Loucy (cell line): Measurements from ENCODE around the gene NTF4.

Source experiments
- H2AFZ ChIP-seq: fragments of 200-600 bp; sonication (generic); 2 replicates; pipeline ENCODE4 v1.6.0; 2016; ENCODE audit warnings: antibody characterized with exemption, mild to moderate bottlenecking, low read length, moderate library complexity
- H3F3A ChIP-seq: fragments of 200-600 bp; 2 replicates; pipeline ENCODE4 v1.6.0; 2016; ENCODE audit warnings: antibody characterized with exemption, low read depth, mild to moderate bottlenecking
- H3K27me3 ChIP-seq: fragments of 200-600 bp; sonication (generic); 2 replicates; pipeline ENCODE4 v1.6.1; 2014; ENCODE audit warnings: low read length, mild to moderate bottlenecking; ENCODE audit not compliant: insufficient read depth, poor library complexity, severe bottlenecking
- H3K36me3 ChIP-seq: fragments of 200-600 bp; sonication (generic); 2 replicates; pipeline ENCODE4 v1.6.1; 2016; ENCODE audit warnings: low read length; ENCODE audit not compliant: insufficient read depth
- H3K4me1 ChIP-seq: fragments of 200-600 bp; sonication (generic); 2 replicates; pipeline ENCODE4 v1.5.1; 2014; ENCODE audit warnings: low read length, mild to moderate bottlenecking; ENCODE audit not compliant: insufficient read depth, poor library complexity, severe bottlenecking
- H3K4me2 ChIP-seq: fragments of 200-600 bp; sonication (generic); 2 replicates; pipeline ENCODE4 v1.6.0; 2014; ENCODE audit warnings: antibody characterized with exemption, low read length, low read depth, mild to moderate bottlenecking; ENCODE audit not compliant: poor library complexity, severe bottlenecking
- H3K4me3 ChIP-seq: fragments of 200-600 bp; sonication (generic); 2 replicates; pipeline ENCODE4 v1.5.1; 2014; ENCODE audit warnings: low read length, mild to moderate bottlenecking, mixed read lengths; ENCODE audit not compliant: poor library complexity, severe bottlenecking
- H3K79me2 ChIP-seq: fragments of 200-600 bp; sonication (generic); 2 replicates; pipeline ENCODE4 v1.6.1; 2014; ENCODE audit warnings: low read length; ENCODE audit not compliant: insufficient read depth
- H3K9ac ChIP-seq: fragments of 200-600 bp; sonication (generic); 2 replicates; pipeline ENCODE4 v1.6.0; 2014; ENCODE audit warnings: mild to moderate bottlenecking, low read depth, low read length, moderate library complexity; ENCODE audit not compliant: poor library complexity, severe bottlenecking
- H3K9me2 ChIP-seq: fragments of 200-600 bp; sonication (generic); replicated peaks from 2 replicates; pipeline ENCODE4 v1.6.1; 2016; ENCODE audit warnings: low read depth, low read length, mixed read lengths
- H3K9me3 ChIP-seq: fragments of 200-600 bp; sonication (generic); 2 replicates; pipeline ENCODE4 v1.6.1; 2014; ENCODE audit warnings: mild to moderate bottlenecking, antibody characterized with exemption, low read length, low read depth; ENCODE audit not compliant: insufficient read depth
- H4K20me1 ChIP-seq: fragments of 200-600 bp; sonication (generic); 2 replicates; pipeline ENCODE4 v1.6.0; 2014; ENCODE audit warnings: antibody characterized with exemption, low read length, mild to moderate bottlenecking; ENCODE audit not compliant: insufficient read depth, poor library complexity, severe bottlenecking
- CTCF ChIP-seq: fragments of 200-600 bp; sonication (generic); conservative IDR thresholded peaks from 2 replicates; pipeline ENCODE4 v1.5.1; 2014; ENCODE audit warnings: mild to moderate bottlenecking, antibody characterized with exemption, low read length
- EZH2phosphoT487 ChIP-seq: fragments of 200-600 bp; IDR thresholded peaks from 2 replicates; pipeline ENCODE4 v1.6.1; 2018; ENCODE audit warnings: antibody characterized with exemption, mild to moderate bottlenecking, moderate library complexity, borderline replicate concordance

NTF4 gene

DNA sequence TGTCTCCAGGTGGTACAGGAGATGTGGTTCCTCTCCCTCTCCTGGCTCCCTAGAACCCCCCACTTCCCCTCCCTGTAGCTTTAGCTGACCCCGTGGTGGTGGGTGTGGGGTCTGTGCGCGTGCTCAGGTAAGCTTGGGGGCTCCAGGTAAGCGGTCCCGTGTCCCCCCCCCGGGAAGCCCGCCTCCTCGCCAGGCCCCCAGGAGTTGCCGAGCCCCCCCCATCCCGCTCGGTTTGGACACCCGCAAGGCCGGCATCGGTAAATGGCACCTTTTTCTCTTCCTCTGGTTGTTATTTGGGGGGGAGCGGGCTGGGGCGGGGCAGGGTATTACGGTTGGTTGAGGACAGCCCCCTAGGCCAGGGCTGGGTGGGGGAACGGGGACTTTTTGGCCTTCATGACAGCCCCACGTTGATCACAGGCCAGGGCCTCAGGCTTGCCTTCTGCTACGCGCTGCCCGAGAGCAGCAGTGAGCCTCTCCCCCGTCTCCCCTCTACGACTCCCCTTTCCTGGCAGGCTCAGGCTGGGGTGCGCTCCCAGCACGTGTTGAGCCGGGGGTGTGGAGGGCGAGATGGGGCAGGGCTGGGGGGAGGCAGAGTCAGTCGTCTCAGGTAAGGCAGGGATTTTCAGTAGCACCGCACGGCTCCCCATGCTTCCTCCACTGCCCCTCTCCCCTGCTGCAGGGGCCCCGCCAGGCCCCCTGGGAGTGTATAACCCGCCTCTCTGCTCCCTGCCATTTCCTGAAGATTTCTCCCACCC lies 38.9 kb upstream of the NTF4 start:
- Histone ChIP-seq H3K36me3 (peaks cover 94% of the 10 kb centered on the region), H4K20me1 (peaks cover 48% of the 10 kb centered on the region), H3K9me3 (no peaks in the 10 kb centered on the region), H2AFZ (no peak overlapping the region), H3F3A (peaks cover 5% of the 10 kb centered on the region; the same call in 1 of the 2 replicates), H3K9me2 (no peaks in the 10 kb centered on the region), H3K9ac (no peak overlapping the region), H3K4me3 (no peak overlapping the region), H3K4me1 (no peaks in the 10 kb centered on the region), H3K4me2 (no peak overlapping the region), H3K79me2 (peaks cover 21% of the 10 kb centered on the region; the same call in 1 of the 2 replicates), H3K27me3 (no peaks in the 10 kb centered on the region)
- TF ChIP-seq EZH2phosphoT487 (no peak), CTCF (no peak)

- Histone ChIP-seq H3K4me1 (peaks cover 11% of the 10 kb centered on the region), H3K9ac (no peak overlapping the region), H3K79me2 (peaks cover 30% of the 10 kb centered on the region; the same call in 1 of the 2 replicates), H3K9me3 (no peaks in the 10 kb centered on the region), H4K20me1 (peaks cover 57% of the 10 kb centered on the region), H3K27me3 (no peaks in the 10 kb centered on the region), H3K4me2 (no peak overlapping the region), H3K9me2 (no peaks in the 10 kb centered on the region), H3K36me3 (peaks cover 92% of the 10 kb centered on the region), H3K4me3 (no peak overlapping the region), H3F3A (peaks cover 9% of the 10 kb centered on the region; the same call in 1 of the 2 replicates), H2AFZ (no peak overlapping the region)
- no peak for TF ChIP-seq EZH2phosphoT487
These were observed 37.7 kb upstream of the NTF4 start for GRCh38 chr19:49102303-49102702.

- no peaks in the 10 kb centered on the region for H3K9me2 ChIP-seq
- no peaks in the 10 kb centered on the region for H3K27me3 ChIP-seq
- no peak overlapping the region for H3K4me3 ChIP-seq
- H3K9ac ChIP-seq, result no peak overlapping the region
- H4K20me1 ChIP-seq, result peaks cover 55% of the 10 kb centered on the region
- H3K4me1 ChIP-seq, result peaks cover 14% of the 10 kb centered on the region
- peaks cover 91% of the 10 kb centered on the region for H3K36me3 ChIP-seq
- TF ChIP-seq CTCF, result no peak
- TF ChIP-seq EZH2phosphoT487, result no peak
- peaks cover 35% of the 10 kb centered on the region; the same call in 1 of the 2 replicates for H3K79me2 ChIP-seq
- no peak overlapping the region for H3K4me2 ChIP-seq
- H3F3A ChIP-seq, result peaks cover 10% of the 10 kb centered on the region; the same call in 1 of the 2 replicates
- no peak overlapping the region for H2AFZ ChIP-seq
- H3K9me3 ChIP-seq, result no peaks in the 10 kb centered on the region
These were observed 36.5 kb upstream of the NTF4 start for GRCh38 chr19:49101160-49101559.
